ENCODE data around the gene GPR78.

Gene GPR78

DNA sequence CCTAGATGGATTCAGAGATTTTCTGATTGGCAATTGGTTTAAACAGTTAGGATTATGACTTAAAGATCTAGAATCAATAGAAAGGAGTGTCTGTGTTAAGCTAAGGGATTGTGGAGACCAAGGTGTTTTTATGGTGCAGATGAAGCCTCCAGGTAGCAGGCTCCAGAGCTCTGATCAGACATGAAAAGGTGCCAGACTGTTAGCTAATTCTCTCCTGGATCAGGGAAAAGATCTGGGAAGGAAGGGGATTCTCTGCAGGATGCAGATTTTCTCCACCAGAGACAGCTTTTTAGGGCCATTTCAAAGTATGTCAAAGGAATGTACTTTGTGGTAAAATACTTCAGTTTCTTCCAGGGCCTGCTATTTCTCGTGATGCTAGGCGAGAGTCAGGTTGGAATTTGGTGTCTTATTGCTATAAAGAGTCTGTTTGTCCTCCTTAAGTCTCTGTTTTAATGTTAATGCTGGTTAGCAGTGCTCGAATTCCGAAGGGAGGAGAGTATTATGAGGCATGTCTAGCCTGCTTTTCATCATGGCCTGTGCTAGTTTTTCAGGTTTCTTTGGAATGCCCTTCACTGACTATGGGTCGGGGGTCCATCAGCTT, 12.0 kb upstream of the GPR78 start:
- ChIA-PET POLR2A (interaction anchor here (1.4 kb wide), 1 partner anchor 24 kb away, joined by 4 read pairs; the partner anchor contains the start of gene CPZ), CTCF (interaction anchor here (0.8 to 1.8 kb wide), 6 partner anchors 10 to 66 kb away, joined by 3 to 4 read pairs (median 3); partner anchors contain the start of gene CPZ)
- no peak for DNase-seq (ENCODE audit: low read depth, low spot score)
- TF ChIP-seq, protein P1, sequence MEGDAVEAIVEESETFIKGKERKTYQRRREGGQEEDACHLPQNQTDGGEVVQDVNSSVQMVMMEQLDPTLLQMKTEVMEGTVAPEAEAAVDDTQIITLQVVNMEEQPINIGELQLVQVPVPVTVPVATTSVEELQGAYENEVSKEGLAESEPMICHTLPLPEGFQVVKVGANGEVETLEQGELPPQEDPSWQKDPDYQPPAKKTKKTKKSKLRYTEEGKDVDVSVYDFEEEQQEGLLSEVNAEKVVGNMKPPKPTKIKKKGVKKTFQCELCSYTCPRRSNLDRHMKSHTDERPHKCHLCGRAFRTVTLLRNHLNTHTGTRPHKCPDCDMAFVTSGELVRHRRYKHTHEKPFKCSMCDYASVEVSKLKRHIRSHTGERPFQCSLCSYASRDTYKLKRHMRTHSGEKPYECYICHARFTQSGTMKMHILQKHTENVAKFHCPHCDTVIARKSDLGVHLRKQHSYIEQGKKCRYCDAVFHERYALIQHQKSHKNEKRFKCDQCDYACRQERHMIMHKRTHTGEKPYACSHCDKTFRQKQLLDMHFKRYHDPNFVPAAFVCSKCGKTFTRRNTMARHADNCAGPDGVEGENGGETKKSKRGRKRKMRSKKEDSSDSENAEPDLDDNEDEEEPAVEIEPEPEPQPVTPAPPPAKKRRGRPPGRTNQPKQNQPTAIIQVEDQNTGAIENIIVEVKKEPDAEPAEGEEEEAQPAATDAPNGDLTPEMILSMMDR (IDR thresholded peaks at IDR 0.05; ENCODE audit: insufficient read depth, low read length, missing control alignments): no peak
- no peak overlapping the region for H3K4me3 ChIP-seq (ENCODE audit: low read depth, low read length)

DNA sequence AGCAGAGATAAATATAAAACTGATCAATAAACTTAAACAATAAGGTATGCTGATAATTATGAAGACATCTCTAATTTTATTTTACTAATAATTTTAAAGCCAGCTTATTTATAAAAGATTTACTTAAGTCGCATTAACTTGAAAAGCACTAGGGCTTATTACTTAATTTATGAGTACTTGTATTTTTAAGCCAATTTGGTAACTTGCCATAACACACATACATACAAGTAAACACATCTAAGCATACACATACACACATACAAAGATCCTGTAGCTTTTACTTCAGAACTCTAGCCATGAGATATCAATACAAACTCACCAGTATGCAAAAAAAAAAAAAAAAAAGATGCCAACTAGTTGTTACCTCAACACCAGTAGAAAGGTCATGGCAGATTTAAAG, 10.0 kb upstream of the GPR78 start:
- CTCF ChIA-PET: interaction anchor here (1.8 to 3.2 kb wide), 2 partner anchors 22 to 101 kb away, joined by 4 to 9 read pairs; partner anchors contain the start of gene CPZ
- no peak overlapping the region for H3K4me3 ChIP-seq (ENCODE audit: low read depth, low read length)
- TF ChIP-seq, protein P1 (IDR thresholded peaks at IDR 0.05; ENCODE audit: insufficient read depth, low read length, missing control alignments): no peak
- no peak for DNase-seq (ENCODE audit: low read depth, low spot score)
- POLR2A ChIA-PET: no interaction called here

DNA sequence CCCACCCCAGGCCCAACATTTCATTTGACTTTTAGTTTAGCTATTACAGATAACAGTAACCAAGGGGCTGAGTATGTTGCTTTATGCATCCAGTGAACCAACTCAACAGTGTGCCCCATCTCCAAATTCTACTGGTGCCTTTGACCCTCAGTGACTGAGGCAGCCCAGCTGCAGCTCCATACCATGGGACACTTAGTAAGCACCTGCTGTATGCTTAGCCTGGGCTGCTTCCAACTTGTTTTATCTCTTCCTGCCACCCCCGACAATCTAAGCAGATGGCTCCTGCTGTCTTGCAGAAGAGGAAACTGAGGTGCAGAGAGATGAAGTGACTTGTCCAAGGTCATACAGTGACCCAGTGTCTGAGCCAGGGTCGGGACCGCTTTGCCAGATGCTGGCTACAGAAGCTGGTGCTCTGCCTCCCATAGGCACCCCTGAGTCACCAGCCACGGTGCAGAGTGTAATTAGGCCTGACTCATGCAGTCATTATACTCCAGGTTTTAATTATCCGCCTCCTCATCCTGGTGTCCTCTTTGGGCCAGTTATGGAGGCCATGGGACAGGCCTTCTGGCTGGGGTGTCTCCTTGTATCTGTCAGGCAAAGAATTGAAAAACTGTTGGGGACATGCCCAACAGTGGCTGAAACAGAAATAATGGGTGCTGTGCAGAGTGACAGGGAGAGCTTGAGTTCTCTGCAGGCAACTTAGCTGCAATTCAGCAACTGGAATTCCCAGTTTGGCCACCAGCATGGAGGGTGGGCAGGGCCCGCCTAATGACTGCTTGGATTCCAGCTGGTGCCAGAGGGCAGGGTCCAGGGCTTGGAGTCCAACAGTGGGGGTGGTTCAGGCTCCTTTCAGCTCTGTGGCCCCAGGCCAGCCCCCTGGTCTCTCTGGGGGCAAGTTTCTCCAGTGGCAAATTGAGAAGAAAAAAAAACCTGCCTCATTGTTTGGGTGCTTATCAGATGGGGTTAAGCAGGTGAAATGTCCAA, 8.2 kb upstream of the GPR78 start:
- CTCF ChIA-PET: interaction anchor here (1.1 to 3.2 kb wide), 2 partner anchors 99 to 103 kb away, joined by 3 to 9 read pairs; no protein-coding TSS in a partner anchor
- H3K4me3 ChIP-seq (ENCODE audit: low read depth, low read length): no peak overlapping the region
- DNase-seq (ENCODE audit: low read depth, low spot score): no peak
- POLR2A ChIA-PET: interaction anchor here (0.6 kb wide), 1 partner anchor 11 kb away, joined by 3 read pairs; no protein-coding TSS in a partner anchor
- TF ChIP-seq, protein P1 (IDR thresholded peaks at IDR 0.05; ENCODE audit: insufficient read depth, low read length, missing control alignments): no peak

DNA sequence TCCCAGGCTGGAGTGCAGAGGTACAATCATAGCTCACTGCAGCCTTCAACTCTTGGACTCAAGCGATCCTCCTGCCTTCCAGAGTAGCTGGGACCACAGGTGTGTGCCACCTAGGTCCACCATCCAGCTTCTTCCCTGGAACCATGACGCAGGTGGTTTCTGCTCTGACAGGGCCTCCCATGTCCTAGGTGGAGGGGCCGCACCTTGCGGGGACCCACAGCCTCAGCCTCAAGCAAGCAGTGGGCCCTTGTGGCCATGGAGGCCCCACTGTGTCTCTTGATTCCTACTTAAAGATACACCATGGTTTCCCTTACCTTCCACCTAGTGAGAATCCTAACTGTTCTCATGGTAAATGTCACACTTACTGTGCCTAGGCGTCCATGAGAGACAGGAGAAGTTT, 6.9 kb upstream of the GPR78 start:
- no peak for DNase-seq (ENCODE audit: low read depth, low spot score)
- CTCF ChIA-PET: no interaction called here
- TF ChIP-seq, protein P1 (IDR thresholded peaks at IDR 0.05; ENCODE audit: insufficient read depth, low read length, missing control alignments): no peak
- no peak overlapping the region for H3K4me3 ChIP-seq (ENCODE audit: low read depth, low read length)
- POLR2A ChIA-PET: no interaction called here

DNA sequence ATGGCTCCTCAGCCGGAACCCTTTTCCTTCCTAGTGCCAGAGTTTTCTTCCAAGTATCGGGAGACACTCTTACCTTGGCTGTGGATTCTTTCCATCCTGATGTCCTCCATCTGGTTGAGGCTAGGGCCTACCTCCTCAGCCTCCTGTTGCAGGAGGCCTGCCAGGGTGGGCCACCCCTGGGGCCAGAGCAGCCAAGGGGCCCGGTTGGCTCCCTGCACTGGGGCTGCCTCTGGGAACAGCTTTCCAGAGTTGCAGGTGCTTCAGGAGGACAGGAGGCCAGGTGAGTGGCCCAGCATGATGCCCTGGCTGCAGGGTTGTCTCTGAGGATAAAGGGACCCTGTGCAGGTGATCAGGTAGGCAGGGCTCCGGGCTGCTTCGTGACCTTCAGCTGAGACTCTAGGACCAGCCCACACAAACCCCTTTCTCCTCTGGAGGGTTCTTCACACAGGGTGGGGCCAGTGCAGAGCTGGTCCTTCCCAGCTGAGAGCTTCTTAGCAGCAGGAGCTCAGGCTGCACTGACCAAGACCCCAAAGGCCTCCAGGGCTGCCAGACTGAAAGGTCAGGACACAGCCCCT, 5.3 kb upstream of the GPR78 start:
- no peak overlapping the region for H3K4me3 ChIP-seq (ENCODE audit: low read depth, low read length)
- ChIA-PET POLR2A (no interaction called here), CTCF (interaction anchor here (2.7 kb wide), 1 partner anchor 107 kb away, joined by 8 read pairs; no protein-coding TSS in a partner anchor)
- TF ChIP-seq, protein P1 (IDR thresholded peaks at IDR 0.05; ENCODE audit: insufficient read depth, low read length, missing control alignments): no peak
- no peak for DNase-seq (ENCODE audit: low read depth, low spot score)

Measured in AG04449 (cell line).